Left colon (tissue), 2 donors: ENCODE measurements around the gene RIOK3. TPM values are rescaled to one million over a fixed set of nuclear protein-coding genes. Genes with fewer than 3 reads are reported as not detected.
A peak's percentile ranks its signal among the peaks of the same experiment; 100 is the strongest.
"Not testable (repeated sequence)": the region's sequence is repeated elsewhere in the genome, so short reads cannot be mapped to it uniquely, and the experiment has no call there.

Experiments used
- ATAC-seq: fragments of 200-7000 bp; cut with Tn5 transposase; one replicate; pipeline ENCODE4 v1.9.1; 2020; ENCODE audit warnings: mild to moderate bottlenecking, moderate library complexity
- DNase-seq, 2 donors: peaks; one replicate each; pipeline ENCODE4 v3.0.0-alpha.2; 2020
- intact Hi-C, 2 donors: fragments of 100-400 bp; cut with DNase I in 1 of 2; cut with micrococcal nuclease in 1 of 2; formaldehyde crosslinking; loops; one replicate each; pipeline versions ENCODE4 v1.11.2 to v1.14.0; 2022; cut with DNase I, micrococcal nuclease
- total RNA-seq, 2 donors: library from RNA; stranded (reverse); fragmentation: NEBNext Ultra II Directional; extraction: Animal tissue kit (Norgen Biotek cat#: 25700); gene quantifications; one replicate each; pipeline ENCODE4 v1.2.1, GENCODE V29; 2021
- donor health status: DM: no; HTN: no; CAD: no.
- donor health status: DM: yes; HTN: yes; CAD: no.

Gene RIOK3
- total RNA-seq, 2 donors from 2014 or later = 172 to 181 TPM

GRCh38 chr18:23487738-23488570 lies 34.9 kb downstream of the RIOK3 start:
- ATAC-seq = peak; percentile 26
- intact Hi-C loops = no loop called here
- peak in 1 of 2 donors; percentile 34 for DNase-seq

GRCh38 chr18:23489586-23489985 lies 36.5 kb downstream of the RIOK3 start:
- intact Hi-C loops, DNase-seq, ATAC-seq: not testable (repeated sequence)

DNA sequence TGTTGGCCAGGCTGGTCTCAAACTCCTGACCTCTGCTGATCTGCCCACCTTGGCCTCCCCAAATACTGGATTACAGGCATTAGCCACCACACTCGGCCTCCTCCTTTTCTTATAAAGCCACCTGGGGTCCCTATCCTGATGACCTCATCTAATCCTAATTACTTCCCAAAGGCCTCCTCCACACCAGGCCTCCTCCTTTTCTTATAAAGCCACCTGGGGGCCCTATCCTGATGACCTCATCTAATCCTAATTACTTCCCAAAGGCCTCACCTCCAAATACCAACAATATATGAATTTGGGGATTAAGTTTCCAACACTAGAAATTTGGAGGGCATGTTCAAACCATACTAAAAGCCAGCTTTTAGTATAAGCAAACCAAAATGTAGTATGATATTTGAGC lies 40.6 kb downstream of the RIOK3 start:
- ATAC-seq (no peak), DNase-seq (no peak)
- intact Hi-C loops = no loop called here

GRCh38 chr18:23494992-23495391 lies 41.9 kb downstream of the RIOK3 start:
- DNase-seq (no peak), ATAC-seq (peak; percentile 80)
- intact Hi-C loops = no loop called here

DNA sequence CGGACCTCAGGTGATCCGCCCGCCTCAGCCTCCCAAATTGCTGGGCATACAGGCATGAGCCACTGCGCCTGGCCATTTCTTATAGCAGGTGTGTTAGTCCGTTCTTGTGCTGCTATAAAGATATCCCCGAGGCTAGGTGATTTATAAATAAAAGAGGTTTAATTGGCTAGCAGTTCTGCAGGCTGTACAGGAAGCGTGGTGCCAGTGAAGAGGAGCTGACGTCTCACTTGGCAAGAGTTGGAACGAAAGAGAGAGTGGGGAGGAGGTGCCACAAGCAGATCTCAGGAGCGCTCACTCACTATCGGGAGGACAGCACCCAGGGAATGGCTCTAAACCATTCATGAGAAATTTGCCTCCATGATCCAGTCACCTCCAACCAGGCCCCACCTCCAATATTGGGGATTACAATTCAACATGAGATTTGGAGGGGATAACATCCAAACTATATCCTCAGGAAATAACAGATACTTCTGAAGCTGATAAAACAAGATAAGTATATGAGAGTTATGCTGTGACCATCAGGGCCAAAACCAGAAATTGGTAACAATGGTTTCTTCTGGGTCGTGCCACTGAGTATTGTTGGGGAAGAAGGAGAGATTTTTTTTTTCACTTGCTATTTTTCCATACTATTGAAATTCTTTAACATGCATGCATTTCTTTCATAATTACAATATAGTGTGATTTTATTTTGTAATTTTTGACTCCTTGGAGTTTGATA lies 42.8 kb downstream of the RIOK3 start:
- intact Hi-C loops = no loop called here
- ATAC-seq (peak; percentile 82), DNase-seq (peak; percentile 46 to 57)

DNA sequence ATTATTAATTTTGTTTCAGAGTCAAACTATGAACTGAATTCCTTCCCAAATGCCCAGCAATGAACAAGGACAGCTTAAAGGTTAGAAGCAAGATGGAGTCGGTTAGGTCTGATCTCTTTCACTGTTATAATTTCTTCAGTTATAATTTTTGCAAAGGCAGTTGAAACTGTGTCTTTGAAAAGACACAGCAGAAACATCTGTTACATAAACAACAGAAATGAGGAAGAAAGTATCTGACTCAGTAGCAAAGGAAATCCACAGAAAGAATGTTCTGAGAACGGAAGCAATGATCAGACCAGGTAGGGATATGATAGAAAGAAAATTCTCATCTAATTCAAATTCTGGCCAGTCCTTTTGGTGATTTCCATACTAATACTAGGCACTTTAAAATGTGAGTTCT lies 45.0 kb downstream of the RIOK3 start:
- no peak for DNase-seq
- no peak for ATAC-seq
- intact Hi-C loops = no loop called here

DNA sequence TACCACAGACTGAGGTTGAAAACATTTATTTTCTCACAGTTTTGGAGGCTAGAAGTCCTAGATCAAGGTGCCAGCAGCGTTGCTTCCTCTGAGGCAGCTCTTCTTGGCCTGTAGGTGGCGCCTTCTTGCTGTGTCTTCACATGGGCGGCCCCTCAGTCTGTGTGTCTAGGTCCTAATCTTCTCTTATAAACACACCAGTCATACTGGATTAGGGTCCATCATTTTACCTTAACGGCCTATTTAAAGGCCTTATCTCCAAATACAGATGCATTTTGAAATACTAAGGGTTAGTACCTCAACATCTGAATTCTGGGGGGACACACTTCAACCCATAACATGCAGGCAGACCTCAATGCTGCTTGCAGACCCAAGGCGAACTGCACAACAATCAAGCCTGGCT lies 45.8 kb downstream of the RIOK3 start:
- intact Hi-C loops = no loop called here
- peak; percentile 72 to 80 for DNase-seq
- ATAC-seq = no peak

DNA sequence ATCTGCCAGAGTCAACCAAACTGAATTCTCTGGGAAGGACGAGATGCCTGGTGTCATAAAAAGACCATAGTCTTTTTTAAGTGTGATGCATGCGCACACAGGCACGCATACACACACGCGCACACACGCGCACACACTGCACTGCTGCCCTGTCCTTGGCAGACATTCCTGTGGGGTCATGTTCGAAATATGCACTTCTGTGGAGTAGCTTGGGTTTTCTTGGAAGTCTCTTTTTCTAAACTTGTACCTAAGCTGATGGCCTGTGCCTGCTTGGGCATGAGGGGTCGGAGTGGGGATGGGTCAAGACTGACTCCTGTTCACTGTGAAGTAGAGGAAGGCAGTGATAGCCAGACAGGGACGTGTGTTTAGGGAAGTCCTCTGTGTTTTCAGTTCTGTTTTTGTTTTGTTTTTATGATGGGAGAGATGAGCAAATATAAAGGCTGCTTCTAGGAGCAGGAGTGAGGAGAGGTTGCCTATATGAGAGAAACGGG lies 46.2 kb downstream of the RIOK3 start:
- ATAC-seq (no peak), DNase-seq (no peak)

GRCh38 chr18:23501626-23502025 lies 48.5 kb downstream of the RIOK3 start:
- no peak for ATAC-seq
- DNase-seq = no peak
- intact Hi-C loops = no loop called here

More for the DNA sequence above, 46.2 kb downstream of the RIOK3 start:
- intact Hi-C loops = no loop called here

DNA sequence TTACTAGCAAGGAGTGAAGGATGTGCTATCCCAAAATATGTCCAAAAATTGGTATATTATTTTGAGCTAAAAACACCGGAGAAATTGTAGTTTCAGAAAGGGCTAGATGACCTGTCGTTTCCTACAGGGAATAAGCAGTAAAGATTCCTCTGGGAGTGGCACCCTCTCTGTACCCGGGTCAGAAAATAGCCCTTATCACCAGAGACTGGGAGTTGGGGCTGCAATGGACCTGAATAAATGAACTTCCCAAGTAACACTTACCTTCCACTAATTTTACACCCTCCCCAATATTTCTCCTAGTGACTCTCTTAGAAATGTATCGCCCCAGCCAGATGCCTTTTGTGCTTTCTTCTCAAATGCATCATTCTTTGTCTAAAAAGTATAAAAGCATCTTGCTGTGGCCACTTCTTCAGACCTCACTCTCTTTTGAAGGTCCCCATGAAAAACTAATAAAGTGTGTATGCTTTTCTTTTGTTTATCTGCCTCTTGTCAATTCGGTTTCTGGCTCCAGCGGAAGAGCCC lies 49.5 kb downstream of the RIOK3 start:
- ATAC-seq = peak; percentile 47
- intact Hi-C loops = no loop called here

DNA sequence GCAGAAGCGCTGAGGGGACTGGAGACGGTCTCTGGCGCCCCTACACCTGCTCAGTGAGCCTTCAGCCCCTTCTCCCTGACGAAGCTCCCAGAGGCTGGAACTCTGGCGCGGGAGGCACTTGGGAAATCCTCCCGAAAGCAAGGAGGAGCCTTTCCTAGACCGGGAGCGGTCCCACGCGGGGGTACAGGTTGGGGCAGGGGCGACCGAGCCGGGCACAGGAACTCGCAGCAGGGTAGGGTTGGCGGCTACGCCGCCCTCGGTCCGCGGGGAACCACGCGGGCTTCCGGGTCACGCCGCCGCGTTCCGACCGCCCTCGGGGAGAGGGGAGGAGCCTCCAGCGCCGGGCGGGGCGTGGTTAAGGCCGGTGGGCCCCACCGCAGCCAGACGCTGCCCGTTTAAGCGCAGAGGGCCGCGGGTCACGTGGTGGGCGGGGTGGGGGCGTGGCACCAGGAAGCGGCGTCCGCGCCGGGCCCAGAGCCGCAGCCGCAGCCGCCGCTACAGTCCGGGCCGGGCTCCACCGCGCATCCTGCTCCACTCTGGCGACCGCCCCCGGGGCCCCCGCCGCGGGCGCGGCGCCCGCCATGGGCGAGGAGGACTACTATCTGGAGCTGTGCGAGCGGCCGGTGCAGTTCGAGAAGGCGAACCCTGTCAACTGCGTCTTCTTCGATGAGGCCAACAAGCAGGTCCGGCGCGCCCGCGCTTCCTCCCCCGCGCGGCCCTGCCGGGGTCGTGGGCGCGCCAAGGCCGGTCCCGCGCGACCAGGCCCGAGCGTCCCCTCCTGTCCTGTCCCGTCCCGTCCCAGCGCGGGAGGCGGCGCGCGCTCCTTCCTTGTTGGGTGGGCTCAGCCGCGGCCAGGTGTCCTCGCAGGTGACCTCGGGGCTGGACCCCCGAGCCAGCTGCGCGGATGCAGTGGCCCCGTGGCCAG lies 50.2 kb downstream of the RIOK3 start, which contains the start of gene RMC1:
Gene RMC1 (plus strand): TSS at position 474 of the 925 bp plus-strand sequence. CDS start 108 bp downstream, at position 582.
- ATAC-seq (peak; percentile 93), DNase-seq (peak; percentile 95 to 99)
- intact Hi-C loops = no loop called here

More for the DNA sequence above, 49.5 kb downstream of the RIOK3 start:
- no peak for DNase-seq

GRCh38 chr18:23503963-23504344 lies 50.9 kb downstream of the RIOK3 start:
- ATAC-seq = no peak
- no peak for DNase-seq
- intact Hi-C loops = no loop called here

DNA sequence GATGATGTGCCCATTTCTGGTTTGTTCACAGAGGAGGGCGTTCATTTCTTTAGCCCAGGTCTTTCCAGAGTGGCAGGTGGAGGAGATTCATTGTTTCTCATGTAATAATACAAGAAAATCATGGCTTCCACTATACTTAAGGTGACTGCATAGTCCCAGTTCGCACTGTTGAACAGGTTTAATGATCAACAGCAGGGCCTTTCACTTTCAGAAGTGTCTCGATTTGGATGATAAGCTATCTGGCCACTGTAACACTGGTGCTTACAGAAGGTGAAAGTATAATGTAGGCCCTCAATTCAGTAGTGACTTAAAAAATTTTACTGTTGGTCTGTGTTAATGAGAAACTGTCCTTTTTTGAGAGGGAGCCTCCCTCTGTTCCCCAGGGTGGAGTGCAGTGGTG lies 51.6 kb downstream of the RIOK3 start:
- peak; percentile 17 for ATAC-seq
- intact Hi-C loops = no loop called here
- DNase-seq = no peak

GRCh38 chr18:23506393-23506792 lies 53.3 kb downstream of the RIOK3 start:
- intact Hi-C loops = no loop called here
- no peak for DNase-seq

DNA sequence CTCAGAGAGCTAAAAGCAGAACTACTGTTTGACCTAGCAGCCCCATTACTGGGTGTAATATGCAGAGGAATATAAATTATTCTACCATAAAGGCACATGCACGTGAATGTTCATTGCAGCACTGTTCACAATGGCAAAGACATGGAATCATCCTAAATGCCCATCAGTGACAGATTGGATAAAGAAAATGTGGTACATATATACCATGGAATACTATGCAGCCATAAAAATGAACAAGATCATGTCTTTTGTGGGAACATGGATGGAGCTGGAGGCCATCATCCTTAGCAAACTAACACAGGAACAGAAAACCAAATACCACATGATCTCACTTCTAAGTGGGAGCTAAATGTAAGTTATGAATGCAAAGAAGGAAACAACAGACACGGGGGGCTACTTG lies 57.8 kb downstream of the RIOK3 start:
- not testable (repeated sequence) for ATAC-seq, DNase-seq
- intact Hi-C loops = loop anchor here in 1 of 2 donors (5.0 kb wide), 1 partner anchor 76 kb away; the partner anchor contains the start of gene NPC1

More at GRCh38 chr18:23506393-23506792, 53.3 kb downstream of the RIOK3 start:
- no peak for ATAC-seq

DNA sequence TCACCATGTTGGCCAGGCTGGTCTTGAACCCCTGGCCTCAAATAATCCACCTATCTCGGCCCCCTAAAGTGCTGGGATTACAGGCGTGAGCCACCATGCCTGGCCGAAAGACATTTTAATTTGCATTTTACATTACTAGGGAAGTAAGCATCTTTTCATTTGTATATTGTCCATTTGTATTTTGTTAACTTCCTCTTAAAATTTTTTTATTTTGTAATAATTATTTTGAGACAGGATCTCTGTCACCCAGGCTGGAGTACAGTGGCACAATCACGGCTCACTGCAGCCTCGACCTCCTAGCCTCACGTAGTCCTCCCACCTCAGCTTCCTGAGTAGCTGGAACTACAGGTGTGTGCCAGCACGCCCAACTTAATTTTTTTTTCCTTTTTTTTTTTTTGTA lies 59.1 kb downstream of the RIOK3 start:
- DNase-seq, ATAC-seq: not testable (repeated sequence)
- intact Hi-C loops = loop anchor here in 1 of 2 donors (5.0 kb wide), 1 partner anchor 75 kb away; the partner anchor contains the start of gene NPC1

- ATAC-seq = no peak
- DNase-seq = no peak
- intact Hi-C loops = loop anchor here in 1 of 2 donors (5.0 kb wide), 1 partner anchor 75 kb away; the partner anchor contains the start of gene NPC1
Measured at GRCh38 chr18:23512641-23513040, 59.6 kb downstream of the RIOK3 start.

DNA sequence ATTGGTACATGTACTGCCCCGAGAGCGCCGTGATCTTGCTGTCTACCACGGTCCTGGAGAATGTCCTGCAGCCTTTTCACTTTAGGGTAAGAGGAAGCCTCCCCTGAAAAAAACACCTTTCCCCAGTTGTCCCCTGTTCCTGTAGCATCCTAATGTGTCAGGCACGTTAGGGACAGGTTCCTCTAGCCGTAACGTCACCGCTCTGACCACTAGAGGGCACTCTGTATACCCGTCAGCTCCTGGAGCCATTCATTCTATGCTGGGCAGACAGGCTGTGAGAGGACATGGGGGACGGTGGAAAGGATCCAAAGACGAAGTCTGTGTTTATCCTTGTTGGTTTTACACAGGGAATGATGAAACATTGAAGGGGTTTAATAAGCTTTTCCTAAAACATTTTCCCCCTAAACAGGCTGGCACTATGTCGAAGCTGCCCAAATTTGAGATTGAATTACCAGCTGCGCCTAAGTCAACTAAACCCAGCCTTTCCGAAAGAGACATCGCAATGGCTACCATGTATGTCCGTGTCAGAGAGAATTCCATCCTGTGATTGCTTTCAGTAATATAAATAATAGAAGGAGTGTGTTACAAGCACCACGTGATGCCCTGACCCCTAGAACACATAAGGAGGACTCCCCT lies 62.9 kb downstream of the RIOK3 start:
- peak; percentile 64 to 80 for DNase-seq
- ATAC-seq = peak; percentile 97
- intact Hi-C loops = no loop called here
